ENCODE results near the gene CACNA1C.
A peak's percentile ranks its signal among the peaks of the same experiment; 100 is the strongest.

Gene CACNA1C

DNA sequence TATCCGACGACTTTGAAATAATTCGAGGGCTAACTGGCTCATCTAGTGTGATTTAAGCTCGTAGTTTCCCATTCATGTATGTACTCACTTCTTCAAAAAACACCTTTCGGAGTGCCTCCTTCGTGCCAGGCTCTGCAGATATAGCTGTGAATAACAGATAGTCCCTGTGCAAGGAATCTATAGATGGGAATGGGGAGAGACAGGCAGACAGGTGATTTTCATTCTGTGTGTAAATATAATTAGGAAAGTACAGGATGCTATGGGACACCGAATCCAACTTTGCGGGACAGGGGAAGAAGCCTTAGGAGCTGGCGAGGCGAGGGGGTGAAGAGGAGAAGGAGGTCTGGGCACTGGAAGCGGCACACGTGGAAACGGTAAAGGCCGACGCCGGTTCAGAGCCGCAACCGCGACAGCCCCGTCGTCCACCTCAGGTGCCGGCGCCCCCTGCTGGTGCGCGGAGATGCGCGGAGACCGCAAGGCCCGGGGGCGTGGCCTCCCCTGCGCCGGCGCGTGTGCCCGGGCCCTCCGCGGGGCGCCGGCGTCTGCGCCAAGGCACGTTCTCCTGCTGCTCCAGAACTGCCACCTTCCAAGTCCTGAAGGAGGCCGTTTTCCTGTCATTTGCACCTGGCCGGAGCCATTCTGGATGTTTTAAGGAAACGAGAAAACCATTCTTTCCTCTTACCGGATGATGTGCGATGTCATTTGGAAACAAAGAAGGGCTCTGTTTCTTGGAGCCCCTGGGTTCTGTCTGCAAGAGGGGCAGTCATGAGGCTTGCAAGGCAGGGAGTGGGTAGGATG is 18.0 kb upstream of the CACNA1C start:
- peak; percentile 72 to 79 for DNase-seq (ENCODE audit: low read depth in 1 of 2, low spot score in 1 of 2)

DNA sequence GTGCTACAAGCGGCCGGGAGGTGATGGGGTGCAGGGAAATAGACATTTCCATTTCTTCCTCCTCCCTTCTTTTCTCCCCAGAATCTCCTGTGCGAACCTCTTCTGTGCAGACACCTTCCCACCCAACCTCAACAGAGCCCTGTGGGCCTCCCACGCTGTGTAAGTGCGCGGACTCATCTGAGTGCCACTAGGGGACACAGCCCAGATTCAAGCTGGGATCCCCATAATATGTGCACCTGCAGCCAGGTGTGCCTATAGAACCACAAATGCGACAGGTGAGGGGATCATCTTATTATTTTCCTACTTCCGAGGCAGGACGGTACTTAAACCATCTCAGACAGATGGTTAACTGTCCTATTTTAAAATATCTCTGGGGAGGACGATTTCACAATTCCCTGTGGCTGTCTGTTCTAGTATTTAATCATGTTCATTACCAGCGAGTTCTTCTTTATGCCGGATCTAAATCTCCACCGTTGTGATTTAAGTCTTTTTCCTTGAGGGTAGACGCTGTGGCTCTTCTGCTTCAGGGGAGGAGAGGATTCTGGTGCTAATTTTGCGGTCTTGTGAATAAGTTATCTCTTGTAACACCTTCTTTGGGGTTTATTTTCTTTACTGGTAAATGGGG is 17.2 kb upstream of the CACNA1C start:
- DNase-seq (ENCODE audit: low read depth in 1 of 2, low spot score in 1 of 2), result no peak

DNA sequence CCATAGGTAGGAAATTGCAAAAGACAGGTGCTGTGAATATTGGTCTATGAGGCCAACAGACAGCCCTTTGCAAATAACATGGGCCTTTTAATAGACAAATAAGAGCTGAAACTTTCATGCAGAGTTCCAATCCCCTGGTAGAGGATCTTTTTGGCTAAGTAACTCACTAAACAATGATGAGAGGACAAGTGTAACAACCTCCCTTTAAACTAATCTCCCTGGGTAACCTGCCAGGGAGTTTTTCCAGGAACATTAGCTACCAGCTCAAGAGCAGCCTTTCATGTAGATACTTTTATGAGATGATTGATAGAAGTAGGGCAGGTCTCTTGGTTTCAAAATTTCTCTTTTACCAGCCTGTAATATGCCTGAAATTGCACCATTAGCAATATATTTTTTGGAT is 13.8 kb upstream of the CACNA1C start:
- no peak for DNase-seq (ENCODE audit: low read depth in 1 of 2, low spot score in 1 of 2)

DNA sequence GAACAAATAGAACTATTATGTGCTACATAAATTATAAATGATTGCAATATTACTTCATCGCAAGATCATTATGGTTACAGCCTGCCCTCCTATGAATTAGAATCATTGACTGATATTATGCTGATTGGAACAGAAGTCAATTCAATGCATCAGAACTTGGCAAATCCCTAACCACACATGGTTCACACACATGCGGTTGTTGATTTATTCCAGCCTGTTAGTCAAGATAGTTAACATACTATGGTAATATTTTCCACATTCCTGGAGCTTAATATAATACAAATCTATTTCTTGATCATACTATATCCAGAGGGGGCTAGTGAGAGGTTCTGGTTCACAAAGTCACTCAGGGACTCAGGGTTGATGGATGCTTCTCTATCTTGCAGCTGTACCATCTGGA is 9.7 kb upstream of the CACNA1C start:
- DNase-seq (ENCODE audit: low read depth in 1 of 2, low spot score in 1 of 2), result no peak

DNA sequence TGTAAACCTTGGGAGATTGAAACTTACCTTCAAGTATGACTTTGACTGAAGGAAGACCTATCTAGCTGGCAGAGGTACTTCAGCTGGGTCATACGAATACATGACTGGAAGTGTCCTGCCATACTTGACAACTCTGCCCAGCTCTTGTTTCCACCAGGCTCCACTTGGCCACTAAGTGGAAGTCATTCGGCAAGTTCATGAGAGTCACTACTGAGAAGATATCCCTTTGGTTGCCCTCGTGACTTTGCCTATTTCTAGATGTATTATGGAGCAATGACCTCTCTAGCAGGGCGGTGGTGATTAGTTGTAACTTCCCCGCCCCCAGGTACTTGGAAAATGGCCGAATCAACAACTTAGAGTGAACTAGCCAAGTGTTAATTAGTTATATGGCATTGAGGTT is 8.6 kb upstream of the CACNA1C start:
- DNase-seq (ENCODE audit: low read depth in 1 of 2, low spot score in 1 of 2), result no peak

DNA sequence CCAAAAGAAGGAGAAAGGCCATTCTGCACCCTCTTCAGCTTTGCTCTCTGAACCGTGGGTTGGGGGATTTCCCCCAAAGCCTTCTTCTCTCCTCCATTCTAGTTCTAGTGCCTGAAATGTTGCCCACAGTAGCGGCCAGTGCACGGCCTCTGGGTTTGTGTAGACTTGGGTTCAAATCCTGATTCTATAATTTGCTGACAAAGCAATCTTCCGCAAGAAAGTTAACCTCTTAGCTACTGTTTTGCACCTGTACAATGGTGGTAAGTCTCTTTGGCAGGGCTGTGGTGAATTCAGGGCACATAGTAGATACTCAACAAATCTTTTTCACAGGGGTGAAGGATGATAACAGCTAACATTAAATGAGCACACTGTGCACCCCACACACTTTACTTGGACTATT is 5.8 kb upstream of the CACNA1C start:
- DNase-seq (ENCODE audit: low read depth in 1 of 2, low spot score in 1 of 2), result no peak

DNA sequence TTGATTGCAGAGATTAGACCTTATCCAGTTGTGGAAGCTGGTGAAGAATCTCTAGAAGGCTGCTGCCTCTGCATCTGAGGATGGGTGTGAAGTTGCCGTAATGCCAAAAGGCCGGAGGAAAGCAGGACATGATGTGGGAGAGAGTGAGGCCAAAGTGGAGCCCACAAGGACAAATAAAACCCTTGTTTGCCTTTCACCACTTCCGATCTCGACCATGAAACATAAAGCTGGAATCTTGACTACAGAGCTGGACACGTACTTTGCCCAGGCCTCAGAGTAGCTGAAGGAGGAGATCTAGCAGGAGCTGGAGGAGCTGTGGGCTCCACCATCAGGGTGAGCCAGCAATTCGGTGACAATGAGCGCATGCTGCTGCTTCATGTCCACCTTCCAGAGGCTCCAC is 5.0 kb upstream of the CACNA1C start:
- DNase-seq (ENCODE audit: low read depth in 1 of 2, low spot score in 1 of 2), result no peak

DNA sequence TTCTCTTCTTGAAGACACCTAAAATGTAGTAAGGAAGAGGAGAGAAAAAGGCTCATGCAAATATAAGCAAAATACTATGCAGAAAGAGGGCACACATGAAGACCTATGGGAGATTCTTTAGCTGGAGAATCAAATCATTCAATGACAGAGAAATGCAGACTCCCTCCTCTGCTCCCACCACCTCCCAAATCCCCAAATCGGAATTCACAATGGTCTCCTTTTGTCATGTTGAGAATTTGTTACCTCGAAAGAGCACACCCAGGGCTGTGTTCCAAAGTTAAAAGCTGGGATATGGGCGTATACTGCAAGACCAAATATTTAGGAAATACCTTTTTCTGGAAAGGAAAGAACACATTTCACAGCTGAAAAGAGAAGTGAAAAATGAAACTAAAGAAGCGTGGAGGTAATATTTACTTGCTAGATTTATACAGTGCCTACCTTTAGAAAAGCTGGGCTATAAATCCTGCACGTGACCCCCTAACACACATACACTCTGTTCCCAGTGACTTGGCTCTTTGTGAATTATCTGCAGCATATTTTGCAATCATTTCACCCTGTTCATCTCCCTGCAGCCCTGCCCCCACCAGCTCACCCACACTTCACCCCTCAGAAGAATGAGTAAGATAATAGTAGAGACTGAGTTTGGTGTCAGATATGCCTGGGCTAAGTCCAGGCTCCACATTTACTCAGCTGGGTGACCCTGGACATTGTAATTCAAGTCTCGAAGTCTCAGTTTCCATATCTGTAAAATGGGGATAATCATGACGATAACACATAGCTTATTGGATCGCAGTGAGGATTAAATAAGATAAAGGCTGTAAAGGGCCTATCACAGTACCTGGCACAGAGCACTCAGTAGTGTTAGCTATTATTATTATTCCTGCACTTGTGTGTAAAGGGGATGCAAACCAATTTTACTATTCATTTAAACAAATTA is 2.9 kb upstream of the CACNA1C start:
- DNase-seq (ENCODE audit: low read depth in 1 of 2, low spot score in 1 of 2), result no peak

DNA sequence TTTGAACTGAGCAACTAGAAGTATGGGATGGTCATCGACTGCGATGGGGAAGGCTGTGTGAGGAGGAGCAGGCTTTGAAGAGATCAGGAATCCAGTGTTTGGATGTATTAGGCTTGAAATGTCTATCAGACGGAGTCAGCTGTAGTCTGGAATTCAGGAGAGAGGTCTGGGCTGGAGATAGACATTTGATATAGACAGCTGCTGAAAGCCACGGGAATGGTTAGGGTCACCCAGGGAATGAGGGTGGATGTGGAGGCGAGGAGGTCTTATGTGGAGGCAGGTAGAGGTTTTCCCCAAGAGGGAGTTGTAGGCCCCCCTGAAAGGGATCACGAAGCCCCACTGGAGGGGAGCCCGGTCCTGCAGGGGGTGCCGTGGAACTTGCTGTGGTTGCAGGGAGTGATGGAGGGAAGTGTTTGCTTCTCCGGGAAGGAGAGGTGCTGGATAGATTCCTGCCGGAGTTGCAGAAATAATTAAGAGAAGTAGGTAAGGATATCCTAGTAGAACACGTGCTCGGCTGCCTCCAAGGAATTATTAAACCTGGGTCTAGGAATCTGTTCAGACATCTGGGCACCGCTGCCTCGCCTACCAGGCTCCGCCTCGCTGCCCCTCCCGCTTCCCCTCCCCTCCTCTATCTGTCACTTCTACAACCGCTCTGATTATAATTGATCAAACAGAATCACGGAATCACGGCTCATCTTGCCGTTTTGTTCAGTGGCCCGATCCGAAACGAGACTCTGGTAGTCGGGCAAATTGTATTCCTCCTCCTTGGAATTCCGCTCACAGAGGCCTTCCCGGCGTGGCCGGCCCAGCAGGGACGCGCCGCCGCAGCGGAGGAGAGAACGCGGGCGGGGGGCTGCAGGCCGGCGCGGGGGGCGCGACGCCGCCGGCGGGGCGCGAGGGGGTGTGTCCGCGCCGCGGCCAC is 826 bp upstream of the CACNA1C start:
- DNase-seq (ENCODE audit: low read depth in 1 of 2, low spot score in 1 of 2), result no peak

DNA sequence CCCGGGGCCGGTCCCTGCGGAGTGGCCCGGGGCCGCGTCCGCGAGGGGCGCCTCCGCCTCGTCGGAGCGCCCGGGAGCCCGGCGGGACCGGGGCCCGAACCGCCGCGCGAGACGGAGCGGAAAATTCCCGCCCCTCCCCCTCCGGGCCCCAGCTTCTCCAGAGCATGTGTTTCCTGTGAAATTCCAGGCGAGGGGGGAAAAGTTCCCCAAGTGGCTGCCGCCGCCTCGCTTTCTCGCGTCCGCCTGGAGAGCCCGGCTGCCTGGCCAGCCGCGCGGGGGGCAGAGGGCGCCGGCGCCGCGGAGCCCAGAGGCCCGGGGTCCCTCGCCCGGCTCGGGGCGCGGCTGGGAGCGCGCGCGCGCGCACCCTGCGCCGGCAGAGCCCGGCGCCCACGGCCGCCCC is 904 bp downstream of the CACNA1C start:
- DNase-seq (ENCODE audit: low read depth in 1 of 2, low spot score in 1 of 2), result no peak

DNA sequence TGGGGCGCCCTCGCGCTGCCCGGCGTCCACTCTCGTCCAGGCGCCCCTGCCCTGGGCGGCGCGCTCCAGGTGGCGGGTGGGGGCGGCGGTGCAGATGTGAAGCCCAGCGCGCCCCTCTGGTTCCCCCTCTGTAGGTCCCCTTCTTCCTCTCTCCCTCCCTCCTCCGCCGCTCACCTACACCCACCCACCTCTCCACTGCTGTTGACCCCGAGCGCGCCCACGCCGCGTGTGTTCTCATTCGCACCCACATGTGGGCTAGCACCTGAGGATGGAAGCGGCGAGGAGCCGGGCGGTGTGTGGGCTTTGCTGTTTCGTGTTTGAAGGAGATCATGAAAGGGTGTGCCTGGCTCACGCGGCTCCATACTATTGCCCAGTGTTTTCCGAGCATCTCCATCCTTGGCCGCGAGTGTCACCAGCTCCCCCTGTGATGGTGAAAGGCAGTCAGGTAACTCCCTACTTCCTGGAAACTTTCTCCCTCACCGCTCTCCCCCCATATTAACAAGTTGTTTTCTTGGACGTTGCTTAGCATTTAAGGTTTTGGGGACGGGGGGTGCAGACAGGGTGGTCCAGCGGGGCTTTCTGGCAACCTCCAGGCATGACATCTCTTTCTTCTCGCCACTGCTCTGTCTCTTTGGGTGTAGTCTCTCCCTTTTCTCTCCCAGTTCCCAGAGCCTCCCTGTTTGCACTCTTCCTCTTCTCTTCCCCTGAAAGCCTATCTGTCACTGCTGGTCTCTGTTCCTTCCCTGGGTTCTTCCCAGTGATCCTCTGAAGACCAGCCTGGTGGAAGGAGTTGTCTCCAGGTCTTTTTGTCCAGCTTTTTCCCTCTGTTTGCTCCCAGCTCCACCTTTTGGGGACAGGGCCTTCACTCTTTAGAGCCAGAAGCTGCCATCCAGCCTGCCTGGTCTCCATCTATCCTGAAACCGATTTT is 1.6 kb downstream of the CACNA1C start:
- no peak for DNase-seq (ENCODE audit: low read depth in 1 of 2, low spot score in 1 of 2)

DNA sequence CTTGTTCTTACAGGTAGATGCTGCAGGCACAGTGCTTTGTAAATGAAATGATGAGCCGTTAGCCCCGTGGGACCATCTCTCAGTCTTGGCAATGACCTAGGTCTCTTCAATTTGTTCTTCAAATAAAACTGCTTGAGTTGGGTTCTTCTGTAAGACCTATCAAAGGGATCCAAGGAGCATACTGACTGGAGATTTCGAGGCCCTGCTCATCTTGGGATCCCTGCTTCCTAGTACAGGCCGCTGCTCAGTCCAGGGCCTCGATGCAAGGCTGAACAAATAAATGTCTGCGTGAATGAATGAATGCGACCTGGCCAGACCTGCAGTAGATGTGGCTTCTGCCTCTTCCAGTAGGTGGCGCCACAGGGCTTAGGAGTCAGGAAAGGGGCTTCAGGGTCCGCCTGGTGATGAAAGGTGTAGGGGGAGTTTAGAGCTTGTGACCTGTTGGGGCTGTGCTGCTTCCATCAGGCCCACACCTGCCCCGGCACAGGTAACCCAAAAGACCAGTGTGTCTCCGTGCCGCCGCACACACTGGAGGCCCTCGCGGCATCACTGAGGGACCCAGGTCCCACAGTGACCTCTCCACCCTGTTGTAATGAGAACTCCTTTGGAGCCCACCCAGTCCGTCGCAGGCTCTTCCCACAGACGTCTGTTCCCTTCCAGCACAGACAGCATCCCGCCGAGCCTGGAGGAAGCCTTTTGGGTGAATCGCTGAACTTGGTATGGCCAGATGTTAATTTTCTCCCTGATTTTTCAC is 4.4 kb downstream of the CACNA1C start:
- DNase-seq (ENCODE audit: low read depth in 1 of 2, low spot score in 1 of 2), result no peak

DNA sequence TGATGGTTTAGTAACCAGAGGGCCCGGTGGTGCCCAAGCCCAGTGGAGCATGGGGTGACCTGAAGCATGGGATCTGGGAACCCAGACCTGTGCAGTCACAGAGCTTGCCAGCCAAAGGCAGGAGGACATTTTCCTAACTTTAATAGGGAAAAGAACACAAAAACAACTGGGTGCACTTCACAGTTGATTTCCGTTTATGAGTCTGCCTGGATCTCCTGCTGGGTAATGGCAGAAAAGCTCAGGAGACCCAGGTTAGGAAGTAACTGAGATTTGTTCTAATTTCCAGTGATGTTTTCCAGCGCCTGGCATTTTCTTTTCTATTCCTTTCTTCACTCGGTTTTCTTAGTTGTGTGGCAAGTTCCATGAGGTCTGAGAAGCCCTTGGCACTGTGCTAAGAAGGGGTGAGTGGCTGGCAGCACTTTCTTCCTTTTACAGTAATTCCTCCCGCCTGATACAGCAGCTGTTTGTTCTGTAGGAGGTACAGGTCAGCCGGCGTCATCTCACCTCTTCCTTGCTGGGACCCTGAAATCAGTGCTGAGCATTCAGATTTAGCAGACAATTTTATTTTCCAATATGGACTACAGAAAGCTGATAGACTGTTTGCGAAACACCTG is 5.1 kb downstream of the CACNA1C start:
- no peak for DNase-seq (ENCODE audit: low read depth in 1 of 2, low spot score in 1 of 2)

DNA sequence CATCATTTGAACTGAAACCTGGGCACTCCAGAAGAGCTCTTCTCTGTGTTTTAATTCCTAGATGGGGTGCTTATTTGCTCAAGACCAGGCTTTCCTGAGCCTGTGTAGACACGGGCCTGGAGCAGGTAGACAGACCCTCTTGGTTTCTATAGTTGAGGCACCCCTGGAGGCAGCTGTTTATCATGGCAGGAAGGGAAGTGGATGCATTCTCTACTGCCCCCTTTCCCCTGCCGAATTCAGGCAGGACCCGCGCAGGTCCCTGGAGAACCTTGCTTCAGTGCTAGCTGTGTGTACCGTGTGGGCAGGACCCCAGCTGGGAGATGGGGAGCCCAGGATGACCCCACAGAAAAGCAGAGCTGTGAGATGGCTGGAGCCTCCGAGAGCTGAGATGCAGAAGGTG is 6.0 kb downstream of the CACNA1C start:
- DNase-seq (ENCODE audit: low read depth in 1 of 2, low spot score in 1 of 2), result no peak

DNA sequence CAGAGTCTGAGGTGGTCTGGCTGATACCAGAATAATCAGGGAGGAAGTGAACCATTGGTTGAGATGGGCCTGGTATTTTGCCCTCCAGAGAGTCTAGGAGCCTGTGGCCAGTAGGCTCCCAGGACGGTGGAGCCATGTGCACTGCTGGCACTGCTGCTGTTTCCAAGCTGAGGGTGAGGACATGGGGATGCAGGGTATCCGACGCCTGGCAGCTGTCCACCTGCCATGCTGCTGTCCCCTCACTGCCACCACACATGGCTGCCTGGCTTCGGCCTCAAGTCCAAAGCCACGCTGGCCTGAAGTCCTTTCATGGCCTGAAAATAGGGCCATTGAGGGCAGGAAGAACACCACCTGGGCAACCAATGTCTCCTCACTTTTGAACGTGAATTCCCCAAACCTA is 8.6 kb downstream of the CACNA1C start:
- no peak for DNase-seq (ENCODE audit: low read depth in 1 of 2, low spot score in 1 of 2)

DNA sequence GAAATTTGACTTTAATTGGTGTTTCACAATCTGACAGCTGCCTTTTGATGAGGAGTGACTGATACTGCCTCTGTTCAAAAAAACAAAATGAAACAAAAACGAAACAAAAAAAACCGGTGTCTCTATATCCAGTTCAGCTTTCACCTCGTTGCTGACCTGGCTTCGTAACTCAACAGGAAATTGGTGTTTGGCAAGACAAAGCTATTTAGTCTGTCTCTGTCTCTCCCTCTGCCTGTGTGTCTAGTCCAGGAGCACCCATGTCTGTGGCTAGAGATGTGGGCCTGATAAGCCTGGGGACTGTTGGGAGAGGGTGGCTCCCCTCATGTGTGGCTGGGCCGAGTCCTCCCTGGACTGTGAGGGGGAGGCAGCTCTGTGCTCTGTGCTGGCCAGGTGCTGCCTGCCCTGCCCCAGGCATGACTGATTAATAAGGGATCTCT is 11.3 kb downstream of the CACNA1C start:
- no peak for DNase-seq (ENCODE audit: low read depth in 1 of 2, low spot score in 1 of 2)

DNA sequence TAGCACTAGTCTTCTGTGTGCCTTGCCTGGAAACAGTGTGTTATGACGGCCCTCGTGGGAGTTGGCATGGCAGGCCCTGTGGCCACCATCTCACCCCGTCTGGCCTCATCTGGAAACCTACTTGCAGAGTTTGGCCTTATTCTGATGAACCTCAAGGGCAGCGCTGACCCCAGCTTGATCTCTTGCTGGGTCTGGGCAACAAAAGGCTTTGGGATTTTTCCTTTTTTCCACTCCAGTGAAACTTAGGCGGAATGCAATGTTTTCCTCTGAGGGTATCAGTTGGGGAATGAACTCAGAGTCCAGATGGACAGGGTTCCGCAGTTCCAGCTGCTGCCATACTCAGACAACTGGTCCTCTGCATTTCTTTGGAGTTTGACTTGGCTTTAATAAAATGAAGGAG is 15.9 kb downstream of the CACNA1C start:
- no peak for DNase-seq (ENCODE audit: low read depth in 1 of 2, low spot score in 1 of 2)

DNA sequence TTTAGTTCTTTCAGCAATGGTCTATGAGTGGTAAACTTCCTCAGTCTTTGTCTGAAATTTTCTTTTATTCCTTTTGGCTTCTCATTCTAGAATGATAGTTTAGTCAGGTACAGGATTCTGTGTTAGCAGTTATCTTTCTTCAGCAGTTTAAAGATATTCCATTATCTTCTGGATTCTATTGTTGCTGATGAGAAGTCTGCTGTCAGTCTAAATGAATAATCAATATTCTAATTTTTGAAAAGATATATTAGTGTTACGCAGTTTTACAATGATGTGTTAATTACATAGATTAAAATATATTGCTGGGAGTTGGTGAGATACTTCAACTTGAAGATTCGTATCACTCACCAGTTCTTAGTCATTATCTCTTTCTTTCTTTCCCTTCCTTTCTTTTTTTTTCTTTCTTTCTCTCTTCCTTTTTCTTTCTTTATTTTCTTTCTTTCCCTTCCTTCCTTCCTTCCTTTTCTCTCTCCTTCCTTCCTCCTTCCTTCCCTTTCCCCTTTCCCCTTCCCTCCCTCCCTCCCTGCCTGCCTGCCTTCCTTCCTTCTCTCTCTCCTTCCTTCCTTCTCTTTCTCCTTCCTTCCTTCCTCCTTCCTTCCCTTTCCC is 17.8 kb downstream of the CACNA1C start:
- no peak for DNase-seq (ENCODE audit: low read depth in 1 of 2, low spot score in 1 of 2)

Measured in activated CD4-positive, alpha-beta T cell treated with anti-CD3 and anti-CD28 coated beads, Interleukin-2, amount 50 U/mL, for 24 hours (primary cell).